ENCODE measurements around the gene GATAD2B.

DNA sequence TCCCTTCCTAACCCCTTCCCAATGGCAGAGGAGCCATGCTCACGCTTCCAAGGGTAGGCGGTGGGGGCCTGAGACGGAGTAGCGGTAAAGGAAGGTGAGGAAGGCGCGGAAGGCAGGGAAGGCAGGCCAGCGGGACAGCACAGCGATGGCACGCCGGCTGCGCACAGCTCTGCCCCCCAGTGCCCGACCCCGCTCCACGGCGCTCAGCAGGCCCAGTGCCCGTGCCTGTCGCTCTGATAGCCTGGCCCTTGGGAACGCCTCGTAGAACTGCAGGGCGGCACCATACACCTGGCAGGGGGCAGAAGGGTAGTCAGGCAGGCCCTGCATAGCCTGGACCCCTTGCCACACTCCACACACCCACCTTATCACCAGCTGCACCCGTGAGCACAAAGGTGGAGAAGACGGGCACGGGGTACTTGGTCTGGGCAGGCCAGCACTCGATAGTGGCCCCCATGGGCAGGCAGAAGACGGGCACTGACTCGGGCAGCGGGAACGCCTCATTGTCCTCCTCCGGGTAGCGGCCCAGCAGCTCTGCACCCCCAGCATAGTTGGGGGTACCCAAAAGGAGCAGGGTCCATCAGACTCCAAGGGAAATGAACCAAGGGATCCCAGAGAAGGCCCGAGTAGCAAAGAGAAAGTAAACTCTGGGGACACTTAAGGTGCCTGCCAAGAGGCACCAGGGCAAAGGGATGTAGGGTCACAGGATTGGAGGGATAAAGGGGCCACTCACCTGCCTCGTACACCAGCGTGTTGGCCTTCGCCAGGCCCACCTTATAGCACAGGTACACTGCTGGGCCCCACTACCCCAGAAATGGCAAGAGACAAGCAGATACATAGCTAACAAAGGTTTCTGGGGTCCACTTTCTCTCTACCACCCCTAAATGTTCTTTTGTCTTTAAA lies 19.3 kb upstream of the GATAD2B start:
- TF ChIP-seq POLR2A (IDR thresholded peaks at IDR 0.05; ENCODE audit: low read depth, low read length): no peak
- no peak for TF ChIP-seq ELK1 (IDR thresholded peaks at IDR 0.05; ENCODE audit: borderline replicate concordance, low read depth, low read length)
